Right atrium auricular region (tissue), 2 donors: ENCODE data around the gene COL19A1. TPM values are rescaled to one million over a fixed set of nuclear protein-coding genes. Genes with fewer than 3 reads are reported as not detected.

Source experiments
- DNase-seq: peaks from one replicate; pipeline ENCODE4 v3.0.0-alpha.2; 2019; ENCODE audit warnings: low spot score
- H3K27ac ChIP-seq, 2 donors: fragments of 200-600 bp; sonication (generic); 1 replicate in 1 of 2; 2 replicates in 1 of 2; pipeline ENCODE4 v1.5.1; 2016 to 2019
- H3K27me3 ChIP-seq, 2 donors: fragments of 200-600 bp; sonication (generic); one replicate each; pipeline versions ENCODE4 v1.5.1 to v1.6.0; 2017 to 2019
- H3K36me3 ChIP-seq: fragments of 200-600 bp; sonication (generic); one replicate; pipeline ENCODE4 v1.5.1; 2016
- H3K4me1 ChIP-seq, 2 donors: fragments of 200-600 bp; sonication (generic); one replicate each; pipeline versions ENCODE4 v1.5.1 to v1.6.0; 2017 to 2019
- H3K4me3 ChIP-seq, 2 donors: fragments of 200-600 bp; sonication (generic); 1 replicate in 1 of 2; 2 replicates in 1 of 2; pipeline ENCODE4 v1.5.1; 2017 to 2019; ENCODE audit warnings: mild to moderate bottlenecking in 1 of 2, moderate library complexity in 1 of 2
- H3K9me3 ChIP-seq, 2 donors: fragments of 200-600 bp; sonication (generic); one replicate each; pipeline ENCODE4 v1.5.1; 2019
- total RNA-seq, 2 donors: library from RNA; depleted of rRNA; stranded (reverse); fragments of >200 nt; gene quantifications; one replicate each; pipeline ENCODE4 v1.1.0, GENCODE V29; 2016
- TF ChIP-seq, protein P1 (sequence below), 2 donors: fragments of 200-600 bp; sonication (generic); IDR thresholded peaks; one replicate each; pipeline ENCODE4 v1.5.1; 2019; ENCODE audit warnings: antibody characterized with exemption in 2 of 2

COL19A1 gene
- total RNA-seq, 2 donors from 2014 or later, result 2.7 to 3.9 TPM

DNA sequence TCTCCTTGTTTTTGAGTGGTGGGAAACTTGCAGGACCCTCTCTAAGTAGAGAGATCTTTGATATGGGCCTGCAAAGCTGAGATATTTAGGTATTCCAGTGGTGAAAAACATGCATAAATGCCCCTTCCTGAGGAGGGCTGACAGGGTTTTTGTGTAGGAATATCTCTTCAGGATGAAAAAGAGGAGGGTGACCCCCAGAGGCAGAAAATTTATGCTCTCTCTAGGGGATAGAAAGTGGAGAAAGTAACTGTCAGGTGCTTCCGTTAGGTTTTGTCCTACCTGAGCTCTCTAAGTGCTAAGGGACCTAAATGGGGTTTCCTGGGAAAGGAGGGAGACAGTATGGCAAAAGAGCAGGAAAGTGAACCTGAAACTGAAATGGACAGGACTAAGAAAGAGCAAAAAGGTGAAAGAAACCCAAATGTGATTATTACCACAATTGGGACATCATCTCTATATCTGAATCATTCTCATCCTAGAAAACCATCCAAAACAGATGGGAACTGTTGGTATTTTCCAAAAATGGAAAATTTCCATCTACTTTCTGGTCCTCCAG, 2.0 kb downstream of the COL19A1 start:
- Histone ChIP-seq H3K4me3 (no peak overlapping the region), H3K27me3 (no peaks in the 10 kb centered on the region), H3K27ac (no peak overlapping the region), H3K4me1 (no peaks in the 10 kb centered on the region), H3K9me3 (no peaks in the 10 kb centered on the region), H3K36me3 (no peaks in the 10 kb centered on the region)
- DNase-seq, result no peak
- TF ChIP-seq, protein P1, sequence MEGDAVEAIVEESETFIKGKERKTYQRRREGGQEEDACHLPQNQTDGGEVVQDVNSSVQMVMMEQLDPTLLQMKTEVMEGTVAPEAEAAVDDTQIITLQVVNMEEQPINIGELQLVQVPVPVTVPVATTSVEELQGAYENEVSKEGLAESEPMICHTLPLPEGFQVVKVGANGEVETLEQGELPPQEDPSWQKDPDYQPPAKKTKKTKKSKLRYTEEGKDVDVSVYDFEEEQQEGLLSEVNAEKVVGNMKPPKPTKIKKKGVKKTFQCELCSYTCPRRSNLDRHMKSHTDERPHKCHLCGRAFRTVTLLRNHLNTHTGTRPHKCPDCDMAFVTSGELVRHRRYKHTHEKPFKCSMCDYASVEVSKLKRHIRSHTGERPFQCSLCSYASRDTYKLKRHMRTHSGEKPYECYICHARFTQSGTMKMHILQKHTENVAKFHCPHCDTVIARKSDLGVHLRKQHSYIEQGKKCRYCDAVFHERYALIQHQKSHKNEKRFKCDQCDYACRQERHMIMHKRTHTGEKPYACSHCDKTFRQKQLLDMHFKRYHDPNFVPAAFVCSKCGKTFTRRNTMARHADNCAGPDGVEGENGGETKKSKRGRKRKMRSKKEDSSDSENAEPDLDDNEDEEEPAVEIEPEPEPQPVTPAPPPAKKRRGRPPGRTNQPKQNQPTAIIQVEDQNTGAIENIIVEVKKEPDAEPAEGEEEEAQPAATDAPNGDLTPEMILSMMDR (IDR thresholded peaks at IDR 0.05), result no peak

DNA sequence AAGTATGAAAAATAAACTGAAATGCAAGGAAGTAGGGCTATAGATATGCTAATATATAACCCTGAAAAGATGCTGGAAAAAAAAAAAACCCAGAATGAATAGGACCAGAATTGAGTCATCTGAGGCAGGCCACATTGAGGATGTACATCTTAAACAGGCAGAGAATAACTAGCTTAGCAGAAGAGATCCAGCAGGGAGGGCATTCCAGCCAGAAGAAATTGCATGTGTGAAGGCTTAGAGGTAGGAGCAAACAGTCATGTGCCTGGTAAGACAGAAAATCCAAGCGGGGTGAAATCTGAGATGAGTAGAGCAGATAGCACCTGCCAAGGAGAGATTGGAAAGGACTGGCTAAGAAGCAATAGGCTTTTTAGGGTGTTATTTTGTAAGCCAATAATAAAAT, 2.6 kb downstream of the COL19A1 start:
- Histone ChIP-seq H3K4me1 (no peaks in the 10 kb centered on the region), H3K36me3 (no peaks in the 10 kb centered on the region), H3K27me3 (no peaks in the 10 kb centered on the region), H3K4me3 (no peak overlapping the region), H3K9me3 (no peaks in the 10 kb centered on the region), H3K27ac (no peak overlapping the region)
- no peak for DNase-seq
- TF ChIP-seq, protein P1 (IDR thresholded peaks at IDR 0.05), result no peak

DNA sequence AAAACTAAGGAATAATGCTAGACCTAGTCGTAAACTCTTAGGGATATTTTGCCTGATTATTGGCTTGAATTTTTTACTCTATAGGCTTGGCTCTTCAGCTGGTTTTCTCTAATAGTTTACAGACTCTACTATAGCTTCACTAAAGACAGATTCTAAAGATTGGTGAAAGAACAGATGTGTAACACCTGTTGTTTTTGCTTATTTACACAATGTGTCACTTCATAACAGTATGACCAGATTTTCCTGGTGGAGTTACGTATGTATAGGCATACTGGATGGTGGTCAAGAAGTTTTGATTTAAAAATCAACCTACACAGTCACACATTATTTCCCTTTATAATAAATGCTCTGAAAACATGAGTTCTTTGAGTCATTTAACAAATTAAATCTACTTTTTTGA, 4.8 kb downstream of the COL19A1 start:
- TF ChIP-seq, protein P1 (IDR thresholded peaks at IDR 0.05), result no peak
- H3K36me3 ChIP-seq, result no peaks in the 10 kb centered on the region
- no peak for DNase-seq
- H3K9me3 ChIP-seq, result no peaks in the 10 kb centered on the region
- H3K27ac ChIP-seq, result no peak overlapping the region
- H3K4me3 ChIP-seq, result no peak overlapping the region
- H3K27me3 ChIP-seq, result no peaks in the 10 kb centered on the region
- no peaks in the 10 kb centered on the region for H3K4me1 ChIP-seq

DNA sequence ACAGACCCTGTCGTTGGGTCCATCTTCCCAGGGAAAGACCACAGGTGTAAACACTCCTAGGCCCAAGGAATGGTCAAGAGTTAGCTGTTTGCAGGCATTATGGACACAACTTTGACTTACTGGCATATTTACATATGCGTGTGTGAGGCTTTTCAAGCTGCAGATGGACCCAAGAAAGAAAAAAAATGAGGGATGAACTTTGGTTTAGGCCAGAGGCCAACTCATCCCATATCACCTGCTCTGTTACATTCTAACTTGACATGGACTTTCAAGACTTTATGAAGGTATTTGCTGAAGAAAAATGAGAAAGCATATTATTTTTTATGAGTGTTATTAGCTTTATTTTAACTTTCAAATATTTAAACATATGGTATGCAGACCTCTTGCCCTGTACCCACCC, 6.9 kb downstream of the COL19A1 start:
- no peaks in the 10 kb centered on the region for H3K36me3 ChIP-seq
- no peak for DNase-seq
- no peak overlapping the region for H3K4me3 ChIP-seq
- H3K9me3 ChIP-seq, result no peaks in the 10 kb centered on the region
- H3K4me1 ChIP-seq, result no peaks in the 10 kb centered on the region
- no peak overlapping the region for H3K27ac ChIP-seq
- no peaks in the 10 kb centered on the region for H3K27me3 ChIP-seq
- TF ChIP-seq, protein P1 (IDR thresholded peaks at IDR 0.05), result no peak

DNA sequence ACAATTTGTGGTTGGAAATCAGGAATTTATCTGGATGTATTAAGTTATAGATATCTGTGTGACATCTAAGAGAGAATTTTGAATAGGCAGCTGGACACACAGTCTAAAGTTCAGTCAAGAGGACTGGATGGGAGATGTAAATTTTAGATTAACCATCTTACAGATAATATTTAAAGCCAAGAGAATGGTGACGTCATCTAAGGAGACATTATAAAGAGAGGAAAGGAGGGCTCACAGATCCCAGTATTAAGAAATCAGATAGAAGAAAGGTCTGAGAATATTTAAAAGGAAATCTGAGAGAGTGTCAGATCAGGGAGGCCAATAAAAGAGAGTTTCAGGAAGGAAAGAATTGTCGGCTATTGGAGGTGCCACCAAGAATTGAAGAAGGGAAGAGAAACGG, 9.4 kb downstream of the COL19A1 start:
- DNase-seq, result no peak
- no peak overlapping the region for H3K4me3 ChIP-seq
- no peaks in the 10 kb centered on the region for H3K27me3 ChIP-seq
- no peaks in the 10 kb centered on the region for H3K4me1 ChIP-seq
- H3K36me3 ChIP-seq, result no peaks in the 10 kb centered on the region
- H3K9me3 ChIP-seq, result no peaks in the 10 kb centered on the region
- no peak overlapping the region for H3K27ac ChIP-seq
- TF ChIP-seq, protein P1 (IDR thresholded peaks at IDR 0.05), result no peak

DNA sequence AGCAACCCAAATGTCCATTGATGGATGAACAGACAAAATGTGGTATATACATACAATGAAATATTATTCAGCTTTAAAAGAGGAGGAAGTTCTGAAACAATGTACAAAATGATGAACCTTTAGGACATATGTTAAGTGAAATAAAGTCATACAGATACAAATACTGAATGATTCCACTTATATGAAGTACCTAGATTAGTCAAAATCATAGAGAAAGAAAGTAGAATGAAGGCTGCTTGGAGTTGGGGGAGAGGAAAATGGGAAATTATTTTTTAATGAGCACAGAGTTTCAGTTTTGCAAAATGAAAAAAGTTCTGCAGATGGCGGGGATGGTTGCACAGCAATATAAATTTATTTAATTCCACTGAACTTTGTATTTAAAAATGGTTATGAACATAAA, 12.4 kb downstream of the COL19A1 start:
- no peaks in the 10 kb centered on the region for H3K9me3 ChIP-seq
- no peak overlapping the region for H3K27ac ChIP-seq
- DNase-seq, result no peak
- H3K4me3 ChIP-seq, result no peak overlapping the region
- TF ChIP-seq, protein P1 (IDR thresholded peaks at IDR 0.05), result no peak
- no peaks in the 10 kb centered on the region for H3K4me1 ChIP-seq
- H3K36me3 ChIP-seq, result no peaks in the 10 kb centered on the region
- no peaks in the 10 kb centered on the region for H3K27me3 ChIP-seq
